ENCODE results near the gene PARD3.

Gene PARD3

DNA sequence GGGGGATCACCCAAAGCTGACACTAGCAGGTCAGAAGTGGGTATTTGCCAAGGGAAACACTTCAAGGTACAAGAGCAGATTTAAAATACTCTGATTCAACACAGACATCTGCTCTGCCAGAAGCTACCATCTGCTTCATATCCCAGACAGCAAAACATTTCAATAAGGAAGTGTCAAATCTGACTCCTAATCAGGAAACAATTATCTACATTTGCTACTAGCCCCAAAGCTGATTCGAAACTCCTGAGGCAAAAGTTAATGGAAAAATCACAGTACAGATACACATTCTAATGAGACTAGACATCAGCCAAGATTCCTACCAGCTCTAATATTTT lies 48.9 kb downstream of the PARD3 start:
- ChIA-PET CTCF (interaction anchor here (1.4 to 1.5 kb wide), 2 partner anchors 11 to 15 kb away, joined by 3 read pairs; no protein-coding TSS in a partner anchor), POLR2A (interaction anchor here (0.6 kb wide), 1 partner anchor 30 kb away, joined by 5 read pairs; no protein-coding TSS in a partner anchor)
- DNase-seq (ENCODE audit: extremely low spot score), result no peak
- TF ChIP-seq, protein P1, sequence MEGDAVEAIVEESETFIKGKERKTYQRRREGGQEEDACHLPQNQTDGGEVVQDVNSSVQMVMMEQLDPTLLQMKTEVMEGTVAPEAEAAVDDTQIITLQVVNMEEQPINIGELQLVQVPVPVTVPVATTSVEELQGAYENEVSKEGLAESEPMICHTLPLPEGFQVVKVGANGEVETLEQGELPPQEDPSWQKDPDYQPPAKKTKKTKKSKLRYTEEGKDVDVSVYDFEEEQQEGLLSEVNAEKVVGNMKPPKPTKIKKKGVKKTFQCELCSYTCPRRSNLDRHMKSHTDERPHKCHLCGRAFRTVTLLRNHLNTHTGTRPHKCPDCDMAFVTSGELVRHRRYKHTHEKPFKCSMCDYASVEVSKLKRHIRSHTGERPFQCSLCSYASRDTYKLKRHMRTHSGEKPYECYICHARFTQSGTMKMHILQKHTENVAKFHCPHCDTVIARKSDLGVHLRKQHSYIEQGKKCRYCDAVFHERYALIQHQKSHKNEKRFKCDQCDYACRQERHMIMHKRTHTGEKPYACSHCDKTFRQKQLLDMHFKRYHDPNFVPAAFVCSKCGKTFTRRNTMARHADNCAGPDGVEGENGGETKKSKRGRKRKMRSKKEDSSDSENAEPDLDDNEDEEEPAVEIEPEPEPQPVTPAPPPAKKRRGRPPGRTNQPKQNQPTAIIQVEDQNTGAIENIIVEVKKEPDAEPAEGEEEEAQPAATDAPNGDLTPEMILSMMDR (IDR thresholded peaks at IDR 0.05; ENCODE audit: control extremely low read depth, extremely low read depth, low read depth, missing control alignments), result no peak

DNA sequence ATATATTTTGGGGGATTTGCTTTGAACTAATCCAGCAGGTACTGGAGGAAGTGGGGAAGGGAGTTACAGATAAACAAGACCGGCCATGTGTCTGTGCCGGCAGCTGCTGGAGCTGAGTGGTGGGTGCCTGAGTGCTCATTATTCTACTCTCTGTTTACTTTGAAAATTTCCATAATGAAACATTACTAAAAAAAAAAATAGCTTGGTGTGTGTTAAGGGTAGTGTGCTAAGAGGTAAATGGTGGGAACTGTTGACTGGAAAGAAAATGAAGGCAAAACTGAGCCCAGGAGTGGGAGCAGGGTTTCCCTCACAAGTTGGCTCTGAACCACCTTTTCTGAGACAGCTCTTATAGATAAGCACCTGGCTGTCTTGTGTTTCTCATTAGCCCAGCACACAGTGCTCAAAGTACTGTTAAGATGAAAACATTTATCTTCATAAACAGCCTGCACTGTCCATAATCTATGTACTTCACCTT lies 50.6 kb downstream of the PARD3 start:
- ChIA-PET CTCF (interaction anchor here (0.6 to 1.5 kb wide), 2 partner anchors 11 to 1383 kb away, joined by 3 to 4 read pairs; no protein-coding TSS in a partner anchor), POLR2A (no interaction called here)
- TF ChIP-seq, protein P1 (IDR thresholded peaks at IDR 0.05; ENCODE audit: control extremely low read depth, extremely low read depth, low read depth, missing control alignments), result no peak
- no peak for DNase-seq (ENCODE audit: extremely low spot score)

DNA sequence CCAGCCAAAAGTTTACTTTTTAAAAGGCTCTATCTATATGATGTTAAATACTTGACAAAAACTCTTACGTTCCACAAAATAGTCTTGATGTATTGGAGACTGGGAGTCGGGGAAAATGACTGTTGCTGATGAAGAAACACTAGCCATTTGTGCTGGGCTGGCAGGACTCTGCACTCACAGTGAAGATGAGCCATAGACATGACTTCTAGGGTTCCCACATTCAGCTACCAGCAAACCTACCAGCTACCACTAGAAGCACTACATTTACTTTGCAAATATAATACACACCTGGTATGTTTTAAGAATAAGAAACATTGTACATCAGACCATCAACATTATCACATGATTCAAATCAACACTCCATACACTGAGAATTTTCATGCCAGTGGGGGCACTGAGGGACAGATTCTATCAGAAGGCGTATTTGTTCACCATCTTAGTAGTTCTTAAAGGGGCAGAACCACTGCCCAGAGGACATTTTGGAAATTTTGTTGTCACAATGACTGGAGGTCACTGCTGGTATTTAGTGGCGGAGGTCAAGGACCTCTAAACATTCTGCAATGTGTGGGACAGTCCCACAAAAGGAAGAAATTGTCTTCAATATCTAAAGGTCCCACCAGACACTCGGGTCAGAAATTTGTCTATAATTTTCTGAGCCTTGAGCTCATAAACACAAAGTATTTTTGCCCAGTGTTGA lies 52.3 kb downstream of the PARD3 start:
- DNase-seq (ENCODE audit: extremely low spot score), result no peak
- ChIA-PET POLR2A (no interaction called here), CTCF (interaction anchor here (0.9 to 1.4 kb wide), 3 partner anchors 13 to 27 kb away, joined by 3 to 5 read pairs (median 3); no protein-coding TSS in a partner anchor)
- TF ChIP-seq, protein P1 (IDR thresholded peaks at IDR 0.05; ENCODE audit: control extremely low read depth, extremely low read depth, low read depth, missing control alignments), result no peak

DNA sequence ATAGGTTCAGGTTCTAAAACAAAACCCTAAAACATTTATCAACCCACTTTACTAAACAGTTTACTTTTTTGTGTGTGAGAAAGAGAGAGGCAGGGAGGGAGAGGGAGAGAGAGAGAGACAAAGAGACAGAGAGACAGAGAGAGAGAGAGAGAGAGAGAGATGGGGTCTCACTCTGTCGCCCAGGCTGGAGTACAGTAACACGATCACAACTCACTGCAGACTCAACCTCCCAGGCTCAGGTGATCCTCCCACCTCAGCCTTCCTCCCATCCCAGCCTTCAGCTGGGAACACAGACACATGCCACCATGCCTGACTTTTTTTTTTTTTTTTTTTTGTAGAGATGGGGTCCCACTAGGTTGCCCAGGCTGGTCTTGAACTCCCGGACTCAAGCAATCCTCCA lies 52.9 kb downstream of the PARD3 start:
- ChIA-PET CTCF (interaction anchor here (0.9 to 1.2 kb wide), 2 partner anchors 19 to 28 kb away, joined by 3 read pairs; no protein-coding TSS in a partner anchor), POLR2A (no interaction called here)
- TF ChIP-seq, protein P1 (IDR thresholded peaks at IDR 0.05; ENCODE audit: control extremely low read depth, extremely low read depth, low read depth, missing control alignments), result no peak
- DNase-seq (ENCODE audit: extremely low spot score), result no peak

DNA sequence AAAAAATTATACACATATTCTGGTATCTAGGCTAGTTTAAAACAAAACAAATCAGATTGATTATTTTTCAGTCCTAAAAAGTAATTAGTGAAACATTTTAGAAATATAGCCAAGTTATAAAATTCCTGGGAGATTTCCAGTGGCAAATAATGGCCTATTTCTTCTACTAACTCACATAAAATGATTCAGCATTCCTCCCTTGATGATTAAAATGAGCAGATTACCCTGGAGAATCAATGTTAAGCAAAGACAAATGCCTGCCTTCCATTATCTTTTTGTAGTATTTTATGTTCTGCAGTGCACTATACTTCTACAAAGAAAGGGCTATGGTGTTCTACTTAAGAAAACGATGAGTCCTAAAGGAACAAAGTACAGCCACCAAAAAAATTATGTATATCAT lies 53.6 kb downstream of the PARD3 start:
- TF ChIP-seq, protein P1 (IDR thresholded peaks at IDR 0.05; ENCODE audit: control extremely low read depth, extremely low read depth, low read depth, missing control alignments), result no peak
- POLR2A ChIA-PET, result no interaction called here
- CTCF ChIA-PET, result no interaction called here
- no peak for DNase-seq (ENCODE audit: extremely low spot score)

DNA sequence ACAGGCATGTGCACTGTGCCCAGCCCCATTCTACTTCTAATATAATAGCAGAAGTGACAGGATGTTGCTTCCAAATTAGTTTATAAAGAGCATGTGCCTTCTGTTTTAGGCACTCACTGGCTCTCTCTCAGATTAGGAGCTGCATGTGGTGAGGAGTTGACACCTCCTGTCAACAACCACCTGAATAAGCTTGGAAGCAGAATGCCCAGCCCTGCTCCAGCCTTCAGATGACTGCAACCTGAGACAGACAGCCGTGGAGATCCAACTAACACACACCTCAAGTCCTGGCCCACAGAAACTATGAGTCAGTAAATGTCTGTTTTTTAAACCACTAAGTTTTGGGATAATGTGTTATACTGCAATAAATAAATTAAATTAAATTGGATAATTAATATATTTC lies 54.5 kb downstream of the PARD3 start:
- DNase-seq (ENCODE audit: extremely low spot score), result no peak
- TF ChIP-seq, protein P1 (IDR thresholded peaks at IDR 0.05; ENCODE audit: control extremely low read depth, extremely low read depth, low read depth, missing control alignments), result no peak
- ChIA-PET POLR2A (no interaction called here), CTCF (interaction anchor here (1.1 to 1.5 kb wide), 2 partner anchors 12 to 19 kb away, joined by 3 read pairs; no protein-coding TSS in a partner anchor)

Data from GM10248 (cell line).